Measurements from ENCODE around the gene CWC27. TPM values are rescaled to one million over a fixed set of nuclear protein-coding genes. Genes with fewer than 3 reads are reported as not detected.
"Not testable (repeated sequence)": the region's sequence is repeated elsewhere in the genome, so short reads cannot be mapped to it uniquely, and the experiment has no call there.

CWC27 gene
- polyA plus RNA-seq, 4 donors: 7.0 to 21.3 (median 14.8) TPM

DNA sequence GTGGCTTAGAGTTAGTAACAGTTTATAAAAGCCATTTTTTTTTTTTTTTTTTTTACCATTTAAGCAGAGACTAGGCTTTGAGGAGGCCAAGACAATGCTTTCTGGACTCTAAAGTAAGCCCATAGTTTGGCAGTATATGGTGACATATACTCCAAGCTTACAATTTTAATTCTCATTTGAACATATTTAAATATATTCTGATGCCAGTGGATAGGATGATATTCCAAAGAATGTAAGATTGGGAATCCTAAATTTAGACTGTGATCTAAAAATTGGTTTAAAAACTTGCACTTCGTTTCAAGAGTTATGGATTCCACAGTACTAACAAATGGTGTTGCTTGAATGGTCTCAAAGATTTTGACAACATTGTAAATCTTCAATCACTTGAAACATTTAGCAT is 112.1 kb downstream of the CWC27 start:
- FAIRE-seq (no peak), DNase-seq (no peak)
- Histone ChIP-seq H3K27me3 (ENCODE audit: control insufficient read depth in 3 of 3, insufficient read depth in 3 of 3, low read length in 3 of 3) (no peaks in the 10 kb centered on the region), H3K27ac (ENCODE audit: low read depth in 1 of 3, low read length in 2 of 3) (no peak overlapping the region), H3K9me3 (ENCODE audit: control insufficient read depth in 2 of 2, insufficient read depth in 1 of 2, low read depth in 1 of 2, low read length in 1 of 2) (no peaks in the 10 kb centered on the region), H3K4me3 (ENCODE audit: low read depth in 1 of 3, low read length in 3 of 3) (no peak overlapping the region), H3K4me1 (ENCODE audit: control insufficient read depth in 3 of 3, insufficient read depth in 2 of 3, low read depth in 1 of 3, low read length in 2 of 3) (no peaks in the 10 kb centered on the region), H3K36me3 (ENCODE audit: control insufficient read depth in 3 of 3, insufficient read depth in 2 of 3, low read depth in 1 of 3, low read length in 3 of 3) (no peaks in the 10 kb centered on the region)
- 89 to 97% (median 97%) methylated on average over 1 of the region's 1 CpG for WGBS, 3 donors

- FAIRE-seq (no peak), DNase-seq (no peak)
- Histone ChIP-seq H3K27ac (ENCODE audit: low read depth in 1 of 3, low read length in 2 of 3) (no peak overlapping the region), H3K9me3 (ENCODE audit: control insufficient read depth in 2 of 2, insufficient read depth in 1 of 2, low read depth in 1 of 2, low read length in 1 of 2) (no peaks in the 10 kb centered on the region), H3K4me1 (ENCODE audit: control insufficient read depth in 3 of 3, insufficient read depth in 2 of 3, low read depth in 1 of 3, low read length in 2 of 3) (no peaks in the 10 kb centered on the region), H3K36me3 (ENCODE audit: control insufficient read depth in 3 of 3, insufficient read depth in 2 of 3, low read depth in 1 of 3, low read length in 3 of 3) (peaks cover 0 to 2% (median 0%) of the 10 kb centered on the region in 3 donors), H3K27me3 (ENCODE audit: control insufficient read depth in 3 of 3, insufficient read depth in 3 of 3, low read length in 3 of 3) (no peaks in the 10 kb centered on the region), H3K4me3 (ENCODE audit: low read depth in 1 of 3, low read length in 3 of 3) (no peak overlapping the region)
- 90 to 95% (median 93%) methylated on average over 1 of the region's 1 CpG for WGBS, 3 donors
Measured at GRCh38 chr5:64883912-64884311, 115.2 kb downstream of the CWC27 start.

- DNase-seq: no peak
- Histone ChIP-seq H3K4me3 (ENCODE audit: low read depth in 1 of 3, low read length in 3 of 3) (no peak overlapping the region), H3K27ac (ENCODE audit: low read depth in 1 of 3, low read length in 2 of 3) (no peak overlapping the region), H3K27me3 (ENCODE audit: control insufficient read depth in 3 of 3, insufficient read depth in 3 of 3, low read length in 3 of 3) (no peaks in the 10 kb centered on the region), H3K9me3 (ENCODE audit: control insufficient read depth in 2 of 2, insufficient read depth in 1 of 2, low read depth in 1 of 2, low read length in 1 of 2) (no peaks in the 10 kb centered on the region), H3K36me3 (ENCODE audit: control insufficient read depth in 3 of 3, insufficient read depth in 2 of 3, low read depth in 1 of 3, low read length in 3 of 3) (peaks cover 0 to 2% (median 0%) of the 10 kb centered on the region in 3 donors), H3K4me1 (ENCODE audit: control insufficient read depth in 3 of 3, insufficient read depth in 2 of 3, low read depth in 1 of 3, low read length in 2 of 3) (no peaks in the 10 kb centered on the region)
- 85 to 88% (median 85%) methylated on average over 1 of the region's 1 CpG for WGBS, 3 donors
- no peak for FAIRE-seq
Measured at GRCh38 chr5:64884541-64884940, 115.8 kb downstream of the CWC27 start.

DNA sequence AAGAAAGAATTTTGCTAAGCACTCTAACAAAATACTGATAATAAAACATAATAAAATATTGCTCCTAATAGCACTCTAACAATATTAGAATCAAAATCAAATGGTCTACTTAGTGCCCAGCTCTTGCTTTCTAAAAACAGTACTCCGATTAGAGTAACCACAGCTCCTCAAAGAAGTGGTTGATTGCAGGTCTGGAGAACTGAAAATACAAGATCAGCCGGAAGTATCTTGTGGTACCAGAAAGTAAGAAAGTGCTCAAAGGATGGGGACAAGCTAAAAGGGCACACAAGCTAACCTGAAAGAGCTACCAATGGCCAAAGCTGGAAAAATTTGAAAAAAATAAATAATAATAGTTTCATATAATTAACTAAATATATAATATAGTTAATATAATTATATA is 119.2 kb downstream of the CWC27 start:
- Histone ChIP-seq H3K27ac (ENCODE audit: low read depth in 1 of 3, low read length in 2 of 3) (no peak overlapping the region), H3K27me3 (ENCODE audit: control insufficient read depth in 3 of 3, insufficient read depth in 3 of 3, low read length in 3 of 3) (no peaks in the 10 kb centered on the region), H3K4me1 (ENCODE audit: control insufficient read depth in 3 of 3, insufficient read depth in 2 of 3, low read depth in 1 of 3, low read length in 2 of 3) (no peaks in the 10 kb centered on the region), H3K9me3 (ENCODE audit: control insufficient read depth in 2 of 2, insufficient read depth in 1 of 2, low read depth in 1 of 2, low read length in 1 of 2) (no peaks in the 10 kb centered on the region), H3K4me3 (ENCODE audit: low read depth in 1 of 3, low read length in 3 of 3) (no peak overlapping the region), H3K36me3 (ENCODE audit: control insufficient read depth in 3 of 3, insufficient read depth in 2 of 3, low read depth in 1 of 3, low read length in 3 of 3) (peaks cover 0 to 2% (median 0%) of the 10 kb centered on the region in 3 donors)
- FAIRE-seq (no peak), DNase-seq (no peak)
- 92 to 95% (median 93%) methylated on average over 2 of the region's 2 CpGs for WGBS, 3 donors

GRCh38 chr5:64895748-64896147 is 127.0 kb downstream of the CWC27 start:
- no peak overlapping the region for H3K4me3 ChIP-seq (ENCODE audit: low read depth in 1 of 3, low read length in 3 of 3)
- no peaks in the 10 kb centered on the region for H3K4me1 ChIP-seq (ENCODE audit: control insufficient read depth in 3 of 3, insufficient read depth in 2 of 3, low read depth in 1 of 3, low read length in 2 of 3)
- H3K27me3 ChIP-seq (ENCODE audit: control insufficient read depth in 3 of 3, insufficient read depth in 3 of 3, low read length in 3 of 3): no peaks in the 10 kb centered on the region
- no peak overlapping the region for H3K27ac ChIP-seq (ENCODE audit: low read depth in 1 of 3, low read length in 2 of 3)
- H3K9me3 ChIP-seq (ENCODE audit: control insufficient read depth in 2 of 2, insufficient read depth in 1 of 2, low read depth in 1 of 2, low read length in 1 of 2): peaks cover 0 to 5% of the 10 kb centered on the region in 2 donors
- 92 to 97% (median 96%) methylated on average over 2 of the region's 2 CpGs for WGBS, 3 donors
- H3K36me3 ChIP-seq (ENCODE audit: control insufficient read depth in 3 of 3, insufficient read depth in 2 of 3, low read depth in 1 of 3, low read length in 3 of 3): peaks cover 0 to 2% (median 0%) of the 10 kb centered on the region in 3 donors
- no peak for FAIRE-seq
- no peak for DNase-seq

GRCh38 chr5:64899838-64900237 is 131.1 kb downstream of the CWC27 start:
- Histone ChIP-seq H3K4me1 (ENCODE audit: control insufficient read depth in 3 of 3, insufficient read depth in 2 of 3, low read depth in 1 of 3, low read length in 2 of 3) (no peaks in the 10 kb centered on the region), H3K36me3 (ENCODE audit: control insufficient read depth in 3 of 3, insufficient read depth in 2 of 3, low read depth in 1 of 3, low read length in 3 of 3) (peaks cover 0 to 2% (median 0%) of the 10 kb centered on the region in 3 donors), H3K4me3 (ENCODE audit: low read depth in 1 of 3, low read length in 3 of 3) (no peak overlapping the region), H3K27me3 (ENCODE audit: control insufficient read depth in 3 of 3, insufficient read depth in 3 of 3, low read length in 3 of 3) (no peaks in the 10 kb centered on the region), H3K27ac (ENCODE audit: low read depth in 1 of 3, low read length in 2 of 3) (no peak overlapping the region), H3K9me3 (ENCODE audit: control insufficient read depth in 2 of 2, insufficient read depth in 1 of 2, low read depth in 1 of 2, low read length in 1 of 2) (peaks cover 0 to 5% of the 10 kb centered on the region in 2 donors)
- DNase-seq: no peak
- WGBS, 3 donors: 75 to 85% (median 81%) methylated on average over 1 of the region's 1 CpG
- no peak for FAIRE-seq

- H3K36me3 ChIP-seq (ENCODE audit: control insufficient read depth in 3 of 3, insufficient read depth in 2 of 3, low read depth in 1 of 3, low read length in 3 of 3): peaks cover 0 to 2% (median 0%) of the 10 kb centered on the region in 3 donors
- no peaks in the 10 kb centered on the region for H3K4me1 ChIP-seq (ENCODE audit: control insufficient read depth in 3 of 3, insufficient read depth in 2 of 3, low read depth in 1 of 3, low read length in 2 of 3)
- H3K27me3 ChIP-seq (ENCODE audit: control insufficient read depth in 3 of 3, insufficient read depth in 3 of 3, low read length in 3 of 3): no peaks in the 10 kb centered on the region
- peaks cover 0 to 5% of the 10 kb centered on the region in 2 donors for H3K9me3 ChIP-seq (ENCODE audit: control insufficient read depth in 2 of 2, insufficient read depth in 1 of 2, low read depth in 1 of 2, low read length in 1 of 2)
- no peak overlapping the region for H3K27ac ChIP-seq (ENCODE audit: low read depth in 1 of 3, low read length in 2 of 3)
- DNase-seq (peak; percentile 3 to 6), FAIRE-seq (no peak)
- WGBS, 3 donors: 81 to 87% (median 83%) methylated on average over 2 of the region's 2 CpGs
- no peak overlapping the region for H3K4me3 ChIP-seq (ENCODE audit: low read depth in 1 of 3, low read length in 3 of 3)
Measured at GRCh38 chr5:64900618-64901017, 131.9 kb downstream of the CWC27 start.

DNA sequence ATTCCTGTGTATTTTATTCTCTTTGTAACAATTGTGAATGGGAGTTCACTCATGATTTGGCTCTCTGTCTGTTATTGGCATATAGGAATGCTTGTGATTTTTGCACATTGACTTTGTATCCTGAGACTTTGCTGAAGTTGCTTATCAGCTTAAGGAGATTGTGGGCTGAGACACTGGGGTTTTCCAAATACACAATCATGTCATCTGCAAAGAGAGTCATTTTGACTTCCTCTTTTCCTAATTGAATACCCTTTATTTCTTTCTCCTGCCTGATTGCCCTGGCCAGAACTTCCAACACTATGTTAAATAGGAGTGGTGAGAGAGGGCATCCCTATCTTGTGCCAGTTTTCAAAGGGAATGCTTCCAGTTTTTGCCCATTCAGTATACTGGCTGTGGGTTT is 138.7 kb downstream of the CWC27 start:
- not testable (repeated sequence) for H3K4me3 ChIP-seq (ENCODE audit: low read depth in 1 of 3, low read length in 3 of 3); H3K36me3 ChIP-seq (ENCODE audit: control insufficient read depth in 3 of 3, insufficient read depth in 2 of 3, low read depth in 1 of 3, low read length in 3 of 3); FAIRE-seq; H3K27ac ChIP-seq (ENCODE audit: low read depth in 1 of 3, low read length in 2 of 3); H3K27me3 ChIP-seq (ENCODE audit: control insufficient read depth in 3 of 3, insufficient read depth in 3 of 3, low read length in 3 of 3); H3K4me1 ChIP-seq (ENCODE audit: control insufficient read depth in 3 of 3, insufficient read depth in 2 of 3, low read depth in 1 of 3, low read length in 2 of 3); DNase-seq
- peaks cover 2 to 14% of the 10 kb centered on the region in 2 donors for H3K9me3 ChIP-seq (ENCODE audit: control insufficient read depth in 2 of 2, insufficient read depth in 1 of 2, low read depth in 1 of 2, low read length in 1 of 2)

- Histone ChIP-seq H3K9me3 (ENCODE audit: control insufficient read depth in 2 of 2, insufficient read depth in 1 of 2, low read depth in 1 of 2, low read length in 1 of 2) (peaks cover 2 to 13% of the 10 kb centered on the region in 2 donors), H3K27ac (ENCODE audit: low read depth in 1 of 3, low read length in 2 of 3) (no peak overlapping the region), H3K4me1 (ENCODE audit: control insufficient read depth in 3 of 3, insufficient read depth in 2 of 3, low read depth in 1 of 3, low read length in 2 of 3) (no peaks in the 10 kb centered on the region), H3K4me3 (ENCODE audit: low read depth in 1 of 3, low read length in 3 of 3) (no peak overlapping the region), H3K27me3 (ENCODE audit: control insufficient read depth in 3 of 3, insufficient read depth in 3 of 3, low read length in 3 of 3) (no peaks in the 10 kb centered on the region), H3K36me3 (ENCODE audit: control insufficient read depth in 3 of 3, insufficient read depth in 2 of 3, low read depth in 1 of 3, low read length in 3 of 3) (peaks cover 0 to 3% (median 0%) of the 10 kb centered on the region in 3 donors)
- no peak for FAIRE-seq
- WGBS, 3 donors: 86 to 96% (median 95%) methylated on average over 5 of the region's 5 CpGs
- DNase-seq: no peak
Measured at GRCh38 chr5:64914396-64914795, 145.7 kb downstream of the CWC27 start.

Measured in small intestine (tissue), 7 donors.